Mesothelial cell of epicardium (in vitro differentiated cells): ENCODE data around the gene FMNL2. TPM values are rescaled to one million over a fixed set of nuclear protein-coding genes. Genes with fewer than 3 reads are reported as not detected.

Source experiments
- DNase-seq, 2 experiments: peaks; one replicate each; pipeline ENCODE4 v3.0.0; 2021; ENCODE audit warnings: low spot score in 2 of 2; ENCODE audit not compliant: unreplicated experiment in 2 of 2
- H3K27ac Mint-ChIP-seq: 2 replicates; pipeline ENCODE4 v1.8.0; 2021; ENCODE audit warnings: mixed read lengths
- H3K27me3 Mint-ChIP-seq: 2 replicates; pipeline ENCODE4 v1.8.0; 2021; ENCODE audit warnings: low read depth, mixed read lengths
- H3K36me3 Mint-ChIP-seq: 2 replicates; pipeline ENCODE4 v1.8.0; 2021; ENCODE audit warnings: mixed read lengths
- H3K4me1 Mint-ChIP-seq: 2 replicates; pipeline ENCODE4 v1.8.0; 2021; ENCODE audit warnings: mixed read lengths
- H3K4me3 Mint-ChIP-seq: 2 replicates; pipeline ENCODE4 v1.8.0; 2021; ENCODE audit warnings: mild to moderate bottlenecking, moderate library complexity, mixed read lengths
- H3K9me3 Mint-ChIP-seq: 2 replicates; pipeline ENCODE4 v1.8.0; 2021; ENCODE audit warnings: mixed read lengths
- CTCF ChIP-seq: fragments of 200-600 bp; sonication (generic); IDR thresholded peaks from one replicate; pipeline ENCODE4 v1.5.0; 2021; ENCODE audit warnings: antibody characterized with exemption; ENCODE audit not compliant: unreplicated experiment
- total RNA-seq: library from RNA; stranded (reverse); gene quantifications from 3 replicates; pipeline ENCODE4 v1.2.1, GENCODE V29; 2021

The FMNL2 gene
- total RNA-seq, 1 donor from 2014 or later: 52.6 TPM

DNA sequence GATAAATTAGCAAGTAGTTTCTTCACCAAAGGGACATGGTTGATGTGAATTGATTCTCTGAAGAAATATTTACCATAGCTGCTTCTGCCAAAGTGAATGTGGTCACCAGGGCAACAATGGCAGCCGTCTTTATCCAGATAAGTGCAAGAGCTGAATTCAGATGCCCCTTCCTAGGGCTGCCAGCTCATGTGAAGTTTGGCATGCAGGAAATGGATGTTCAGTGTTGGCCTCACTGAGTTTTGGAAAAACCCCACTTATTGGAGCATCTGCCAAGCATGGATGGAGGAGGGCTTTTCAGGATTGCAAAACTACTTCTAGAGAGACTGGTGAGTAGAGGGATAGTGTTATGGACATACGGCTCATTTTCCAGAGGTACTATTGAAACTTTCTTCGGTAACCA lies 80.8 kb downstream of the FMNL2 start:
- Mint-ChIP-seq H3K4me1 (peaks cover 53% of the 10 kb centered on the region), H3K4me3 (no peak overlapping the region), H3K27ac (no peak overlapping the region), H3K9me3 (no peaks in the 10 kb centered on the region), H3K36me3 (no peaks in the 10 kb centered on the region), H3K27me3 (no peaks in the 10 kb centered on the region)
- no peak for TF ChIP-seq CTCF
- no peak for DNase-seq

DNA sequence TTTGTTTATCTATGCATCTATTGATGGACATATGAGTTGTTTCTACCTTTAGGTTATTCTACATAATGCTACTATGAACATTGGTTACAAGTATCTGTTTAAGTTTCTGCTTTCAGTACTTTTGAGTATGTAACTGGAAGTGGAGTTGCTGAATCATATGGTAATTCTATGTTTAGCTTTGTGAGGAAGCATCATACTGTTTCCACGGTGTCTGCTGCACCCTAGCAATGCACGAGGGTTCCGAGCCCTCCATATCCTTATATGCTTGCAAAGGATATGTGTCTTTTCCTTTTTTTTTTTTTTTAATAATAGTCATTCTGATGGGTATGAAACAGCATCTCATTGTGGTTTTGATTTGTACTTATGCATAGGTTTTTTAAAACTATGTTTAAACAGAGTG lies 83.7 kb downstream of the FMNL2 start:
- H3K36me3 Mint-ChIP-seq: no peaks in the 10 kb centered on the region
- DNase-seq: no peak
- no peaks in the 10 kb centered on the region for H3K9me3 Mint-ChIP-seq
- no peak for TF ChIP-seq CTCF
- H3K4me3 Mint-ChIP-seq: no peak overlapping the region
- no peaks in the 10 kb centered on the region for H3K27me3 Mint-ChIP-seq
- H3K4me1 Mint-ChIP-seq: peaks cover 47% of the 10 kb centered on the region
- no peak overlapping the region for H3K27ac Mint-ChIP-seq

- no peaks in the 10 kb centered on the region for H3K36me3 Mint-ChIP-seq
- DNase-seq: no peak
- no peak overlapping the region for H3K4me3 Mint-ChIP-seq
- peak overlapping the region; percentile 19 for H3K27ac Mint-ChIP-seq
- H3K27me3 Mint-ChIP-seq: no peaks in the 10 kb centered on the region
- no peaks in the 10 kb centered on the region for H3K9me3 Mint-ChIP-seq
- no peak for TF ChIP-seq CTCF
- peaks cover 36% of the 10 kb centered on the region for H3K4me1 Mint-ChIP-seq
Observed at GRCh38 chr2:152419944-152420343, 85.0 kb downstream of the FMNL2 start.

DNA sequence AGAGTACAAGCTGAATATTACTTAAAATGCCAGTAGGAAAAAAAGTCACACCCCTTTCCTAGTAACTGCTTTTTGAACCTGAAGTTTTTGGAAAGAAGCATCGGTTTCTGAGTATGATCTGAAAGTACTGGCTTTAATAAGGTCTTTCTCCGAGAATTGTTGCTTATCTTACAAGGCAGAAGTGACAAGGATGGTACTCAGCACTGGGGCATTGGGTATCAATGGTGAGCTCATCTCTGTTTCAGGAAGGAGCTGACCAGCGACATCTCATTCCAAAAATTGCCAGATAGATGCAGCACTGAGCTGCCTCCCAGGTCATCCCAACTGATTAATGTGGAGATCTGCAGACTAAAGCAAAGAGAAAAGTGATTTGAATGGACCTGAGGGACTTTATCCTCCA lies 85.4 kb downstream of the FMNL2 start:
- no peak overlapping the region for H3K27ac Mint-ChIP-seq
- no peak overlapping the region for H3K4me3 Mint-ChIP-seq
- TF ChIP-seq CTCF: no peak
- peaks cover 35% of the 10 kb centered on the region for H3K4me1 Mint-ChIP-seq
- DNase-seq: no peak
- H3K27me3 Mint-ChIP-seq: no peaks in the 10 kb centered on the region
- H3K36me3 Mint-ChIP-seq: no peaks in the 10 kb centered on the region
- H3K9me3 Mint-ChIP-seq: no peaks in the 10 kb centered on the region

GRCh38 chr2:152420936-152421335 lies 86.0 kb downstream of the FMNL2 start:
- Mint-ChIP-seq H3K4me1 (peaks cover 35% of the 10 kb centered on the region), H3K27ac (no peak overlapping the region)

More at GRCh38 chr2:152420936-152421335, 86.0 kb downstream of the FMNL2 start:
- no peaks in the 10 kb centered on the region for H3K9me3 Mint-ChIP-seq
- no peak for DNase-seq
- no peak overlapping the region for H3K4me3 Mint-ChIP-seq
- no peaks in the 10 kb centered on the region for H3K36me3 Mint-ChIP-seq
- no peak for TF ChIP-seq CTCF
- no peaks in the 10 kb centered on the region for H3K27me3 Mint-ChIP-seq
